ENCODE data around the gene TECR.

TECR gene

GRCh38 chr19:14520543-14520942 lies 8.9 kb upstream of the TECR start:
- TF ChIP-seq CTCF (IDR thresholded peaks at IDR 0.05): no peak

GRCh38 chr19:14525729-14526128 lies 3.7 kb upstream of the TECR start:
- no peak for TF ChIP-seq CTCF (IDR thresholded peaks at IDR 0.05)

GRCh38 chr19:14526423-14526822 lies 3.0 kb upstream of the TECR start:
- no peak for TF ChIP-seq CTCF (IDR thresholded peaks at IDR 0.05)

- TF ChIP-seq CTCF (IDR thresholded peaks at IDR 0.05): no peak
Measured at GRCh38 chr19:14528419-14529253, 758 bp upstream of the TECR start.

- TF ChIP-seq CTCF (IDR thresholded peaks at IDR 0.05): no peak
Measured at GRCh38 chr19:14530005-14530348, 583 bp downstream of the TECR start.

DNA sequence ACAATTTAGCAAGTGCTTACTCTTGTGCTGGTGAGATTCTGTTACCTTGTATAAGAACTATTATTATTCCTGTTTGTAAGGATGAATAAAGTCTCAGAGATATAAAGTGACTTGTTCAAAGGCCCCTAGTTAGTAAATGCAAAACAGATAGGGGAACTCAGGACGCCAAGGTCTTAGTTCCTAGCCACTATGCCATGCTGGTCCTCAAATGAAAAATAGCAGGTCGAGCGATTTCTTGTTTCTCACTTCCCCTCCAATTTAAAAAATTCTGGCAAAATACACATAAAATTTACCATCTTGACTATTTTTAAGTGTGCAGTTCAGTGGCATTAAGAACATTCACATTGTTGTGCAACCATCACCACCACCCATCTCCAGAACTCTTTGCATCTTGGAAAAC lies 1.1 kb downstream of the TECR start:
- no peak for TF ChIP-seq CTCF (IDR thresholded peaks at IDR 0.05)

GRCh38 chr19:14533450-14533849 lies 4.1 kb downstream of the TECR start:
- TF ChIP-seq CTCF (IDR thresholded peaks at IDR 0.05): no peak
